ENCODE measurements around the gene USO1.
"Not testable (repeated sequence)": the region's sequence is repeated elsewhere in the genome, so short reads cannot be mapped to it uniquely, and the experiment has no call there.

- not testable (repeated sequence) for TF ChIP-seq ESRRG (CRISPR knock-in tag; IDR thresholded peaks at IDR 0.05); ZFP3 (CRISPR knock-in tag; IDR thresholded peaks at IDR 0.05); ZNF565 (CRISPR knock-in tag; conservative IDR thresholded peaks at IDR 0.05; ENCODE audit: low read depth); PATZ1 (CRISPR knock-in tag; IDR thresholded peaks at IDR 0.05; ENCODE audit: borderline replicate concordance); CREB5 (CRISPR knock-in tag; IDR thresholded peaks at IDR 0.05; ENCODE audit: low read depth); ZNF70 (CRISPR knock-in tag; IDR thresholded peaks at IDR 0.05); CSDC2 (CRISPR knock-in tag; IDR thresholded peaks at IDR 0.05); ARNTL (CRISPR knock-in tag; IDR thresholded peaks at IDR 0.05; ENCODE audit: borderline replicate concordance, low read depth); RARB (CRISPR knock-in tag; IDR thresholded peaks at IDR 0.05); ZNF8 (CRISPR knock-in tag; IDR thresholded peaks at IDR 0.05)
These were observed 81.7 kb downstream of the USO1 start for GRCh38 chr4:75806035-75806434.
